BLaER1 (cell line): Measurements from ENCODE around the gene CPLX1.
"Not testable (repeated sequence)": the region's sequence is repeated elsewhere in the genome, so short reads cannot be mapped to it uniquely, and the experiment has no call there.

Experiments used
- H3K27ac ChIP-seq: shearing (Covaris generic); formaldehyde crosslinking; 2 replicates; pipeline ENCODE4 v1.8.1; 2022
- H3K27me3 ChIP-seq: shearing (Covaris generic); formaldehyde crosslinking; 2 replicates; pipeline ENCODE4 v1.8.1; 2022
- H3K36me3 ChIP-seq: shearing (Covaris generic); formaldehyde crosslinking; 2 replicates; pipeline ENCODE4 v1.8.1; 2022
- H3K4me1 ChIP-seq: shearing (Covaris generic); formaldehyde crosslinking; 2 replicates; pipeline ENCODE4 v1.8.1; 2022
- H3K4me2 ChIP-seq: shearing (Covaris generic); formaldehyde crosslinking; 2 replicates; pipeline ENCODE4 v1.8.1; 2022
- H3K4me3 ChIP-seq: shearing (Covaris generic); formaldehyde crosslinking; 2 replicates; pipeline ENCODE4 v1.8.1; 2022
- H3K9ac ChIP-seq: shearing (Covaris generic); formaldehyde crosslinking; 2 replicates; pipeline ENCODE4 v1.8.1; 2022
- H3K9me3 ChIP-seq: shearing (Covaris generic); formaldehyde crosslinking; 2 replicates; pipeline ENCODE4 v1.8.1; 2022
- H4K20me1 ChIP-seq: shearing (Covaris generic); formaldehyde crosslinking; 2 replicates; pipeline ENCODE4 v1.8.1; 2022
- Cebpa-rat ChIP-seq: shearing (Covaris generic); IDR thresholded peaks from 2 replicates; pipeline ENCODE4 v1.8.1; 2022

The CPLX1 gene

GRCh38 chr4:763191-763810, 62.6 kb downstream of the CPLX1 start:
- H3K4me2 ChIP-seq: no peak overlapping the region
- H3K27ac ChIP-seq: no peak overlapping the region
- H3K4me3 ChIP-seq: no peak overlapping the region
- no peak for TF ChIP-seq Cebpa-rat
- H3K36me3 ChIP-seq: peaks cover 87% of the 10 kb centered on the region
- no peaks in the 10 kb centered on the region for H3K27me3 ChIP-seq
- H3K9ac ChIP-seq: no peak overlapping the region
- no peaks in the 10 kb centered on the region for H3K9me3 ChIP-seq
- peaks cover 86% of the 10 kb centered on the region for H4K20me1 ChIP-seq
- peaks cover 17% of the 10 kb centered on the region for H3K4me1 ChIP-seq

- peaks cover 86% of the 10 kb centered on the region for H4K20me1 ChIP-seq
- peaks cover 87% of the 10 kb centered on the region for H3K36me3 ChIP-seq
- H3K27ac ChIP-seq: no peak overlapping the region
- no peak overlapping the region for H3K9ac ChIP-seq
- no peaks in the 10 kb centered on the region for H3K27me3 ChIP-seq
- H3K4me3 ChIP-seq: no peak overlapping the region
- H3K4me2 ChIP-seq: no peak overlapping the region
- H3K4me1 ChIP-seq: peaks cover 17% of the 10 kb centered on the region
- TF ChIP-seq Cebpa-rat: no peak
- H3K9me3 ChIP-seq: no peaks in the 10 kb centered on the region
Observed at GRCh38 chr4:762211-763190, 63.4 kb downstream of the CPLX1 start.

DNA sequence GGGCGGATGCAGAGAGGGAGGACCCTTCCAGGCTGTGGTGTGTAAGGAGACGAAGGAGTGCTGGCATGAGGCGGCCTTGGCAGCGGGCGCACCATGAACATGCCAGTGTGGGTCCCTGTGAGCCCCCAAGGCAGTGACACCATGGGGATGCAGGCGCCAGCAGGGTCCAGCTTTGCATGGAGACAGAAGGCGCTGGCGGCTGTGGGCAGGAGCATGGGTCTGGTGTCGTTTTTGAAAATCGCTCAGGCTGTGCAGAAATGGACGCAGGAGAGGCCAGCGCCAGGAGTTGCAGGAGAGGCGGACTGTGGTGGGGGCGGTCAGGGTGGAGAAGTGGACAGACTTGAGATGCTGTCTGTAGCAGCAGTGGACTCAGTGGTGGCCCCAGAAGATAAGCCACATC, 64.2 kb downstream of the CPLX1 start:
- Histone ChIP-seq H3K9me3 (no peaks in the 10 kb centered on the region), H3K4me1 (peaks cover 17% of the 10 kb centered on the region), H3K4me3 (no peak overlapping the region), H3K27me3 (no peaks in the 10 kb centered on the region), H3K27ac (no peak overlapping the region), H4K20me1 (peaks cover 86% of the 10 kb centered on the region), H3K36me3 (peaks cover 87% of the 10 kb centered on the region), H3K4me2 (no peak overlapping the region), H3K9ac (no peak overlapping the region)
- no peak for TF ChIP-seq Cebpa-rat

GRCh38 chr4:761086-761485, 64.8 kb downstream of the CPLX1 start:
- TF ChIP-seq Cebpa-rat: no peak
- Histone ChIP-seq H3K36me3 (peaks cover 87% of the 10 kb centered on the region), H3K9ac (no peak overlapping the region), H4K20me1 (peaks cover 86% of the 10 kb centered on the region), H3K4me1 (peaks cover 17% of the 10 kb centered on the region), H3K4me3 (no peak overlapping the region), H3K4me2 (no peak overlapping the region), H3K27me3 (no peaks in the 10 kb centered on the region), H3K9me3 (no peaks in the 10 kb centered on the region), H3K27ac (no peak overlapping the region)

GRCh38 chr4:760616-761015, 65.3 kb downstream of the CPLX1 start:
- Histone ChIP-seq H3K27ac (no peak overlapping the region), H3K4me1 (peaks cover 13% of the 10 kb centered on the region), H3K9ac (no peak overlapping the region), H3K27me3 (no peaks in the 10 kb centered on the region), H3K4me3 (no peak overlapping the region), H3K36me3 (peaks cover 87% of the 10 kb centered on the region), H4K20me1 (peaks cover 86% of the 10 kb centered on the region), H3K9me3 (no peaks in the 10 kb centered on the region), H3K4me2 (no peak overlapping the region)
- no peak for TF ChIP-seq Cebpa-rat

GRCh38 chr4:759810-760209, 66.1 kb downstream of the CPLX1 start:
- not testable (repeated sequence) for H3K9ac ChIP-seq, H3K27me3 ChIP-seq, H3K4me3 ChIP-seq, H3K27ac ChIP-seq, H3K4me1 ChIP-seq, H3K9me3 ChIP-seq, H3K4me2 ChIP-seq
- Histone ChIP-seq H4K20me1 (peaks cover 86% of the 10 kb centered on the region), H3K36me3 (peaks cover 87% of the 10 kb centered on the region)

DNA sequence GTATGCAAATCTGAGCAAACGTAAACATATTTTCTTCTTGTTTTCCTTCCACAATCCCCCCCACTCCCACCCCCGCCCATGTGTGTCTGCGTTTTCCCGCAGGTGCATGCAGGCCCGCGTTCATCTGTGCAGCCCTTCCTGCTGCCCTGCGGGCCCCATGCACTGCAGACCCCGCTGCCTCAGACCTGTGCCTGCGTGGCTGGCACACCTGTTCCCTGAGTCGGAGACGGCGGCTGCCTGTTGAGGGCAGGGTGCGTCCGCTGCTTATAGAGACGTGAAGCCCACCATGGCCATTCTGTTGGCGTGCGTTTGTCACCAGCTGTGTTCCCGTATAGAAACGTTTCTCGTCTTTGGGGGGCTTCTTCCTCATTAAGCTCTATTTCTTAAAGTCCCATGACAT, 68.8 kb downstream of the CPLX1 start:
- Histone ChIP-seq H3K27ac (no peak overlapping the region), H3K36me3 (peaks cover 87% of the 10 kb centered on the region)

DNA sequence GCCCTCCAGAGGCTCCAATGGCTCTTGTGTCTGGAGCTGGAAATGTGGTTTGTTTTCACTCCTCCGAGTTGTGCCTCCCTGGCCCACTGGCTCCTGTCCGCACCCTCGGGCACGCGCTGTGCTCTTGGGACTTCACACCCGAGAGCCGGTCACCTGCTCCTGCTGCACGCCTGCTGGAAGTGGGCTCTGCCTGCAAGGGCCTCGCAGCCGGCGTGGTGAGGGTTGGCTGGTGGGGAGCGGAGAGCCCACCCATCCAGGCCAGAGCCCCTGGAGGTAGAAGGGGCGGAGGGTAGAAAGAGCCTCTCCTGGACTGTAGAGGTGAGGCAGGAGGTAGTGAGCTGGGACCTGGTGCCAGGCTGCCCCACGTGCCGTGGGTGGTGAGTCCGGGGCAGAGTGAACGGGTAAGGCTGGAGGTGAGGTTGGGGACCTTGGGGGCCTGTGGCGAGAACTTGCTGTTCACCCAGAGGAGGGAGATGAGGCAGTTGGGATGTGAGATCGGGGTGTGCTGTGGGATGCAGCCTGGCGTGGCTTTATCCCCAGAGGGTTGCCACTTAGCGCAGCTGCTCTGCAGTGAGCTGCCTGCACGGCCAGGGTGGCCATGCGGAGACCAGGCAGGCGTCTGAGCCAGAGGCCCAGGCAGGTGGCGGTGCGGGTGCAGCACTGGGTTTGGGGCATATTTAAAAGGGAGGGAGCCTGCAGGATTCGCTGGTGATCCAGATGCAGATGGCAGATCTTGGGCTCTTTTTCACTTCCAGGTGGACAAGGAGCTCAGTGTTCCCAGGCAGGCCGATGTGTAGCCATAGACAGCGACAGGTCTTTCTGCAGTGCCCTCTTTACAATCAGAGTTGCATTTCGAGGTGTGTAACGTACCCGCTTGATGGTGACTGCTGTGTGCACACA, 71.5 kb downstream of the CPLX1 start:
- Histone ChIP-seq H3K27ac (0 out of 2 replicates have a peak overlapping the region, but pooled peaks have one; percentile 40), H3K4me1 (peaks cover 58% of the 10 kb centered on the region), H3K4me3 (no peak overlapping the region), H3K4me2 (peak overlapping the region; percentile 67), H3K36me3 (peaks cover 80% of the 10 kb centered on the region), H3K27me3 (no peaks in the 10 kb centered on the region), H3K9me3 (no peaks in the 10 kb centered on the region), H3K9ac (0 out of 2 replicates have a peak overlapping the region, but pooled peaks have one; percentile 18), H4K20me1 (peaks cover 89% of the 10 kb centered on the region)
- no peak for TF ChIP-seq Cebpa-rat

More for the DNA sequence above, 68.8 kb downstream of the CPLX1 start:
- Histone ChIP-seq H3K4me1 (peaks cover 32% of the 10 kb centered on the region), H4K20me1 (peaks cover 86% of the 10 kb centered on the region), H3K4me3 (no peak overlapping the region), H3K9me3 (no peaks in the 10 kb centered on the region), H3K9ac (no peak overlapping the region), H3K4me2 (no peak overlapping the region), H3K27me3 (no peaks in the 10 kb centered on the region)
- no peak for TF ChIP-seq Cebpa-rat

GRCh38 chr4:753186-753585, 72.7 kb downstream of the CPLX1 start:
- H3K9ac ChIP-seq, H3K9me3 ChIP-seq, H3K4me3 ChIP-seq, H3K27me3 ChIP-seq, H3K27ac ChIP-seq: not testable (repeated sequence)
- peaks cover 100% of the 10 kb centered on the region for H4K20me1 ChIP-seq
- H3K4me1 ChIP-seq: peaks cover 59% of the 10 kb centered on the region
- H3K4me2 ChIP-seq: peak overlapping the region; percentile 95
- H3K36me3 ChIP-seq: peaks cover 89% of the 10 kb centered on the region
